IMR-90 (cell line): Measurements from ENCODE around the gene ESRRB. TPM values are rescaled to one million over a fixed set of nuclear protein-coding genes. Genes with fewer than 3 reads are reported as not detected.

Experiments
- ATAC-seq: fragments of 200-7000 bp; cut with Tn5 transposase; 2 replicates; pipeline ENCODE4 v1.9.1; 2020; ENCODE audit warnings: low read depth, mild to moderate bottlenecking, moderate library complexity
- BruUV-seq: library from RNA; stranded (reverse); fragments of 400-500 nt; replicated peaks from 2 replicates; lab custom pipeline; 2021; lab: Mats Ljungman, UMichigan
- CTCF ChIA-PET: fragments of 300-600 bp; formaldehyde crosslinking; extraction: SDS; loops from one replicate; lab custom pipeline; 2021; ENCODE audit warnings: antibody characterized with exemption; lab: Yijun Ruan, JAX
- POLR2A ChIA-PET: fragments of 300-600 bp; sonication (Branson Sonifier 250); formaldehyde crosslinking; loops from one replicate; lab custom pipeline; 2022; ENCODE audit warnings: antibody characterized with exemption; ENCODE audit not compliant: unreplicated experiment; lab: Charles Lee
- DNase-seq: peaks from one replicate; pipeline ENCODE4 v3.0.0; 2013
- H2AFZ ChIP-seq: replicated peaks from 2 replicates; pipeline ENCODE3; 2013; ENCODE audit warnings: low read length, mild to moderate bottlenecking; ENCODE audit not compliant: poor library complexity
- H2AK5ac ChIP-seq: 2 replicates; pipeline ENCODE4 v1.6.1; 2013; ENCODE audit warnings: low read depth, low read length, inconsistent platforms
- H2AK9ac ChIP-seq: replicated peaks from 2 replicates; pipeline ENCODE3; 2013; ENCODE audit warnings: mild to moderate bottlenecking, low read depth, low read length, moderate library complexity; ENCODE audit not compliant: poor library complexity
- H2BK120ac ChIP-seq: 2 replicates; pipeline ENCODE4 v1.6.1; 2013; ENCODE audit warnings: low read depth, low read length, inconsistent platforms
- H2BK15ac ChIP-seq: 3 replicates; pipeline ENCODE4 v1.6.1; 2013; ENCODE audit warnings: low read depth, low read length, inconsistent platforms
- H2BK20ac ChIP-seq: 2 replicates; pipeline ENCODE4 v1.6.1; 2013; ENCODE audit warnings: low read depth, mild to moderate bottlenecking, inconsistent platforms, low read length, moderate library complexity
- H2BK5ac ChIP-seq: 2 replicates; pipeline ENCODE4 v1.6.1; 2013; ENCODE audit warnings: mild to moderate bottlenecking, low read depth, low read length, inconsistent platforms; ENCODE audit not compliant: poor library complexity, severe bottlenecking
- H3K14ac ChIP-seq: replicated peaks from 2 replicates; pipeline ENCODE4 v1.6.1; 2013; ENCODE audit warnings: low read depth, low read length, inconsistent platforms
- H3K18ac ChIP-seq: 2 replicates; pipeline ENCODE4 v1.6.1; 2013; ENCODE audit warnings: low read depth, low read length, control low read depth
- H3K23ac ChIP-seq: 2 replicates; pipeline ENCODE4 v1.6.1; 2013; ENCODE audit warnings: low read depth, low read length, inconsistent platforms
- H3K27ac ChIP-seq: 2 replicates; pipeline ENCODE4 v1.5.1; 2013; ENCODE audit warnings: mild to moderate bottlenecking, control low read depth, low read length; ENCODE audit not compliant: insufficient read depth
- H3K27me3 ChIP-seq: 2 replicates; pipeline ENCODE4 v1.6.1; 2013; ENCODE audit warnings: low read length; ENCODE audit not compliant: control insufficient read depth, insufficient read depth
- H3K36me3 ChIP-seq: 2 replicates; pipeline ENCODE4 v1.6.1; 2013; ENCODE audit warnings: low read length, mixed read lengths; ENCODE audit not compliant: control insufficient read depth, insufficient read depth
- H3K4ac ChIP-seq: 2 replicates; pipeline ENCODE4 v1.6.1; 2013; ENCODE audit warnings: low read depth, low read length, inconsistent platforms
- H3K4me1 ChIP-seq: 2 replicates; pipeline ENCODE4 v1.6.1; 2013; ENCODE audit warnings: low read length, mixed read lengths; ENCODE audit not compliant: control insufficient read depth, insufficient read depth
- H3K4me2 ChIP-seq: 2 replicates; pipeline ENCODE4 v1.6.1; 2013; ENCODE audit warnings: low read depth, mild to moderate bottlenecking, control low read depth, low read length, moderate library complexity
- H3K4me3 ChIP-seq: 2 replicates; pipeline ENCODE4 v1.5.1; 2013; ENCODE audit warnings: low read depth, mild to moderate bottlenecking, control low read depth, low read length, moderate library complexity; ENCODE audit not compliant: insufficient read depth
- H3K56ac ChIP-seq: 2 replicates; pipeline ENCODE4 v1.6.1; 2013; ENCODE audit warnings: low read length, inconsistent platforms; ENCODE audit not compliant: insufficient read depth; ENCODE audit errors: extremely low read depth
- H3K79me1 ChIP-seq, 2 experiments: 2 replicates each; pipeline ENCODE4 v1.6.1; 2013; ENCODE audit warnings: low read length in 2 of 2, inconsistent platforms in 1 of 2, low read depth in 1 of 2
- H3K9ac ChIP-seq: 2 replicates; pipeline ENCODE4 v1.6.1; 2013; ENCODE audit warnings: low read depth, low read length, control low read depth
- H3K9me1 ChIP-seq: 2 replicates; pipeline ENCODE4 v1.6.1; 2013; ENCODE audit warnings: low read length, inconsistent platforms; ENCODE audit not compliant: insufficient read depth
- H3K9me3 ChIP-seq: 2 replicates; pipeline ENCODE4 v1.6.1; 2013; ENCODE audit warnings: low read length; ENCODE audit not compliant: control insufficient read depth, insufficient read depth
- H4K20me1 ChIP-seq: 2 replicates; pipeline ENCODE4 v1.6.1; 2013; ENCODE audit warnings: low read length, inconsistent platforms; ENCODE audit not compliant: insufficient read depth
- H4K5ac ChIP-seq: 2 replicates; pipeline ENCODE4 v1.6.1; 2013; ENCODE audit warnings: mild to moderate bottlenecking, low read depth, low read length, control low read depth
- H4K8ac ChIP-seq, 2 experiments: 2 replicates each; pipeline ENCODE4 v1.6.1; 2013; ENCODE audit warnings: low read depth in 2 of 2, low read length in 2 of 2, control low read depth in 1 of 2, inconsistent platforms in 1 of 2
- H4K91ac ChIP-seq: 2 replicates; pipeline ENCODE4 v1.6.1; 2013; ENCODE audit warnings: low read depth, low read length, inconsistent platforms; ENCODE audit not compliant: insufficient read depth
- CEBPB ChIP-seq: IDR thresholded peaks from 2 replicates; pipeline ENCODE4 v1.6.1; 2012; ENCODE audit warnings: low read depth, low read length, improper control_type of control experiment
- ELK1 ChIP-seq: fragments of 150-350 bp; IDR thresholded peaks from 2 replicates; pipeline ENCODE4 v1.6.1; 2016; ENCODE audit warnings: low read depth, mild to moderate bottlenecking, low read length, moderate library complexity, borderline replicate concordance
- FOS ChIP-seq: fragments of 150-350 bp; IDR thresholded peaks from 2 replicates; pipeline ENCODE4 v1.6.1; 2016; ENCODE audit warnings: low read depth, low read length
- MAZ ChIP-seq: IDR thresholded peaks from 2 replicates; pipeline ENCODE4 v1.6.1; 2012; ENCODE audit warnings: low read depth, mild to moderate bottlenecking, low read length, improper control_type of control experiment, moderate library complexity, borderline replicate concordance
- WGBS, 2 experiments: methylation state at CpG; one replicate each; pipeline versions ENCODE4 v1.1.5 to v1.1.7; 2013; ENCODE audit warnings: missing lambda C conversion rate in 2 of 2; ENCODE audit not compliant: insufficient read length in 1 of 2; ENCODE audit errors: extremely low coverage in 2 of 2; 5-methylcytosine and 5-hydroxymethylcytosine counted together
- dilution Hi-C: fragments of 300-500 bp; cut with HindIII; formaldehyde crosslinking; loops from one replicate; pipeline ENCODE4 v1.14.3; 2018; ENCODE audit warnings: low sequenced_read_pairs; ENCODE audit not compliant: unreplicated experiment
- in situ Hi-C: fragments of 300-500 bp; cut with MboI; formaldehyde crosslinking; loops from 3 replicates; pipeline ENCODE4 v1.14.3; 2019; ENCODE audit warnings: low sequenced_read_pairs, inconsistent platforms, mixed read lengths
- intact Hi-C: fragments of 100-400 bp; cut with micrococcal nuclease; formaldehyde crosslinking; loops from 2 replicates; pipeline ENCODE4 v1.10.0; 2022
- polyA plus RNA-seq, 3 experiments: library from polyadenylated mRNA; depleted of rRNA; stranded (reverse); fragments of >200 nt; gene quantifications; 2 replicates each; pipeline ENCODE4 v1.2.3, GENCODE V29; 2012; ENCODE audit warnings: low replicate concordance in 1 of 3
- total RNA-seq: library from RNA; depleted of rRNA; stranded (reverse); fragments of >200 nt; gene quantifications from 2 replicates; pipeline ENCODE4 v1.2.3, GENCODE V29; 2012

ESRRB gene
- total and polyA plus RNA-seq, 2 of the 4 experiments (the other 2 are of a cell fraction): not detected

- Histone ChIP-seq H3K27ac (no peak overlapping the region), H2BK5ac (no peak overlapping the region), H2AFZ (no peak overlapping the region), H2AK5ac (no peak overlapping the region), H3K36me3 (no peaks in the 10 kb centered on the region), H3K9ac (no peak overlapping the region), H3K4me2 (no peak overlapping the region), H3K4me1 (no peaks in the 10 kb centered on the region), H3K9me3 (no peaks in the 10 kb centered on the region), H2BK15ac (no peak overlapping the region), H2BK20ac (no peak overlapping the region), H3K9me1 (no peaks in the 10 kb centered on the region), H3K23ac (no peak overlapping the region), H3K4ac (no peak overlapping the region), H3K79me1 (no peaks in the 10 kb centered on the region), H3K56ac (no peak overlapping the region), H3K14ac (no peak overlapping the region), H4K8ac (no peak overlapping the region), H3K18ac (no peak overlapping the region), H4K5ac (no peak overlapping the region), H3K27me3 (no peaks in the 10 kb centered on the region), H4K91ac (no peak overlapping the region), H2AK9ac (no peak overlapping the region), H4K20me1 (no peaks in the 10 kb centered on the region), H3K4me3 (no peak overlapping the region), H2BK120ac (no peak overlapping the region)
- ATAC-seq: no peak
- intact Hi-C loops (no loop called here), in situ Hi-C loops (no loop called here), dilution Hi-C loops (no loop called here)
- WGBS, 2 experiments: 60% methylated on average over 1 of the region's 10 CpGs; no CpG with 5 or more reads in 1 of the 2 experiments
- POLR2A ChIA-PET: no interaction called here
- BruUV-seq: no TSS peak
- TF ChIP-seq FOS: no peak
- TF ChIP-seq ELK1: no peak
- TF ChIP-seq CEBPB: no peak
- TF ChIP-seq MAZ: no peak
- no peak for DNase-seq
- CTCF ChIA-PET: interaction anchor here (0.5 kb wide), 1 partner anchor 35 kb away, joined by 4 read pairs; no protein-coding TSS in a partner anchor
Measured at GRCh38 chr14:76537906-76538647, 162.1 kb downstream of the ESRRB start.
